ENCODE results near the gene TYROBP.
"Not testable (repeated sequence)": the region's sequence is repeated elsewhere in the genome, so short reads cannot be mapped to it uniquely, and the experiment has no call there.

The TYROBP gene

DNA sequence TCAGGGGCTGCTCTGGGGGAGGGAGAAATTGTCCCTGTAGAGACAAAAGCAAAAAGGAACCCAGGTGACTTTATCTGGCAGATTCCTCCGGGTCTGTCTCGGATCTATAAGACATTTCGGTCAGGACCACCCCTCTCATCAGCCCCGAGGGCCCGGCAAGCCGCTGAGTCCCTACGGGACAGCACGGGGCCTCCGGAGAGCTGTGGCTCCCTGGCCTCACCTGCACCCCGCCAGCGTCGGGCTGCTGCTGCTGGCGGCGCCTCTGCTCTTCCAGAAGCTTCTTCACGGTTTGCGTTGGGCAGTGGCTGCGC is 9.6 kb downstream of the TYROBP start:
- DNase-seq, result no peak

- DNase-seq, result no peak
These were observed 10.2 kb downstream of the TYROBP start for GRCh38 chr19:35897706-35898451.

- DNase-seq, result no peak
These were observed 11.5 kb downstream of the TYROBP start for GRCh38 chr19:35896643-35897040.

- no peak for DNase-seq
These were observed 12.0 kb downstream of the TYROBP start for GRCh38 chr19:35895911-35896642.

- DNase-seq, result no peak
These were observed 13.8 kb downstream of the TYROBP start for GRCh38 chr19:35894342-35894741.

DNA sequence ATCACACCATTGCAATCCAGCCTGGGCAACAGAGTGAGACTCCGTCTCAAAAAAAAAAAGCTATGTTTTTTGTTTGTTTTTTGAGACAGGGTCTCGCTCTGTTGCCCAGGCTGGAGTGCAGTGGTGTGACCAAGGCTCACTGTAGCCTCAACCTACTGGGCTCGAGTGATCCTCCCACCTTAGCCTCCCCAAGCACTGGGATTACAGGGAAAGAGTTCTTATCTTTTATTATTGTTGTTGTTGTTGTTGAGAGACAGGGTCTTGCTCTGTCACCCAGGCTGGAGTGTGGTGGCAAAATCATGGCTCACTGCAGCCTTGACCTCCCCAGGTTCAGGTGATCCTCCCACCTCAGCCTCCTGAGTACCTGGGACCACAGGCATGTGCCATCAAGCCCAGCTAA is 16.3 kb downstream of the TYROBP start:
- DNase-seq, result not testable (repeated sequence)

- no peak for DNase-seq
These were observed 17.9 kb downstream of the TYROBP start for GRCh38 chr19:35890113-35890650.

- no peak for DNase-seq
These were observed 18.6 kb downstream of the TYROBP start for GRCh38 chr19:35889370-35890112.

DNA sequence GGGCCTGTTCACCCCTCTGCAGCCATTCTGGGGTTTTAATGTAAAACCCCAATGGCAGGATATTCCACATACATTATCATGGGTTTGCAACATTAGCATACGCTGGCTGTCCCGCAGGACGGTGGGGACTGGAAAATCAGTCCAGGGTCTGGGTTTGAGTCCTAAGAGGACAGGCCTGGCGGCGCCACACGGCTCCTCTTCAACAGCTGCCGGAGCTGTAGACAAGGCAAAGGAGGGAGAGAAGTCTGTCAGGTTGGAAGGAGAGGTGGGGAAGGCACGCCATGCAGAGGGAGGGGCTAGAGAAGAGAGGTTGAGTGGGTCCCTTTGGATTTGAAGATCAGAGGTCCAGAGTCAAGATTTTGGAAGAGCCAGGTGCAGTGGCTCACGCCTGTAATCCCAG is 19.7 kb downstream of the TYROBP start:
- no peak for DNase-seq

DNA sequence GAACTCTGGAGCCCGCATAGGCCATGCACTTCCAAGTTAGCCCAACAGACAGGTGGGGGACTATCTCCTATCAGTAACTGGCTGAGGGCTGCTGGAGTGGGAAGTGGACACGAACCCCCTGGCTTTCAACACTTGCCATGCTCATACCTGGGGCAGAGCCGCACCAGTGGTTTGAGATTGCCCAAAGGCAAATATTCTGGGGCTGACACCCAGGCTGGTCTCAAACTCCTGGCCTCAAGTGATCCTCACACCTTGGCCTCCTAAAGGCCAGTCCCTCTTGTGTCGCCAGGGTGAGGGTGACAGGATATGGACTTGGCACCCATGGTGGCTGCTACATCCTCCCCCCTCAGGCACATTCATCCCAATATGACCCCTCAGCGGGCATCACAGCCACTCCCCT is 20.9 kb downstream of the TYROBP start:
- DNase-seq, result no peak

GRCh38 chr19:35885904-35886303 is 22.2 kb downstream of the TYROBP start:
- no peak for DNase-seq

GRCh38 chr19:35885225-35885738 is 22.8 kb downstream of the TYROBP start:
- DNase-seq, result no peak

- no peak for DNase-seq
These were observed 24.2 kb downstream of the TYROBP start for GRCh38 chr19:35883882-35884281.

- DNase-seq, result peak; percentile 81
These were observed 25.8 kb downstream of the TYROBP start for GRCh38 chr19:35882114-35882832.

DNA sequence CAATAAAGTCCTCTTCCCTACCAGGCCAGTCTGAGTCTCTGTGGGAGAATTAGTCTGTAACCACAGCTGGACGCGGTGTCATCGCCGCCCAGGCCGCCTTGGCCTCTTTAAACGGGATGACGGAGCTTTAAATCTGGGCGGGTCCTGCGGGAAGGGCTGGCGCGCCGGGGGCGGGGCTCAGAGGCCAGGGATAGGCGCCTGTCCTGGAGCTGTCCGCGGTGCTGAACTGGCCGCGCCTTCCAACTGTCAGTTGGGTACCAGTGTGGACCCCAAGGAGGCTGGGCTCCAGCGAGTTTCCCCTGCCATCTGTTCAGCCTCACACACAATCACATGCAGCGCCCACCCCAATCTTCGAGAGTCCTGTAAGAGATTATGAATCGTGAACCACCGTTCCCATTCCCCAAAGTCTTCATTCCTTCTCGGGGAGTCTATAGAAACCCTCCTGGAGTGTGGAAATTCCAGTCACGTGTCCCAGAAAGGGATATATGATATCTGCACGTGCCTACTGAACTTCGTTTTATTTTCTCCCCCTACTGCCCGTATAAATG is 28.3 kb downstream of the TYROBP start:
- DNase-seq, result peak; percentile 95

GRCh38 chr19:35879068-35879467 is 29.0 kb downstream of the TYROBP start:
- no peak for DNase-seq

DNA sequence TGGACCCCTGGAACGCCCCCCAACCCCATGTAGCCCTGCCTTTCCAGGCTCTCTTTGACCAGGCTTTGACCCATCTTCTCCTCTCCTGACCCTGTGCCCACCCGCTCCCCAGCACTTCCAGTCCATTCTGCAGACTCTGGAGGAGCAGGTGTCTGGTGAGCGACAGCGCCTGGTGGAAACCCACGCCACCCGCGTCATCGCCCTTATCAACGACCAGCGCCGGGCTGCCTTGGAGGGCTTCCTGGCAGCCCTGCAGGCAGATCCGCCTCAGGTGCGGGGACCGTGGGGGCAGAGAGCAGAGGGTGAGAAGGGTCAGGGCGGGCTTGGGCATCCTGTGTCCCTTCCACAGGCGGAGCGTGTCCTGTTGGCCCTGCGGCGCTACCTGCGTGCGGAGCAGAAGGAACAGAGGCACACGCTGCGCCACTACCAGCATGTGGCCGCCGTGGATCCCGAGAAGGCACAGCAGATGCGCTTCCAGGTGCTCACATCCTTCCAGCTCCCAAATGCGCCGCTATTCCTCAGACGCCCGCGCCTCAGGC is 33.6 kb downstream of the TYROBP start:
- no peak for DNase-seq

GRCh38 chr19:35872180-35872579 is 35.9 kb downstream of the TYROBP start:
- peak; percentile 22 for DNase-seq

DNA sequence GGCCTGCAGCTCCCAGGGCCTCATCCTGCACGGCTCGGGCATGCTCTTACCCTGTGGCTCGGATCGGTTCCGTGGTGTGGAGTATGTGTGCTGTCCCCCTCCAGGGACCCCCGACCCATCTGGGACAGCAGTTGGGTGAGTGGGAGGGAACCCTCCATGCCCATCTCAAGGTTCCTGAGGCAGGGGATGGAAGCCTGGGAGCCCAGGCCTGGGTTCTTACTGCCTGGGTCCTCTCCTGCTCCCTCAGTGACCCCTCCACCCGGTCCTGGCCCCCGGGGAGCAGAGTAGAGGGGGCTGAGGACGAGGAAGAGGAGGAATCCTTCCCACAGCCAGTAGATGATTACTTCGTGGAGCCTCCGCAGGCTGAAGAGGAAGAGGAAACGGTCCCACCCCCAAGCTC is 36.5 kb downstream of the TYROBP start:
- DNase-seq, result no peak

- no peak for DNase-seq
These were observed 37.3 kb downstream of the TYROBP start for GRCh38 chr19:35870798-35871197.

DNA sequence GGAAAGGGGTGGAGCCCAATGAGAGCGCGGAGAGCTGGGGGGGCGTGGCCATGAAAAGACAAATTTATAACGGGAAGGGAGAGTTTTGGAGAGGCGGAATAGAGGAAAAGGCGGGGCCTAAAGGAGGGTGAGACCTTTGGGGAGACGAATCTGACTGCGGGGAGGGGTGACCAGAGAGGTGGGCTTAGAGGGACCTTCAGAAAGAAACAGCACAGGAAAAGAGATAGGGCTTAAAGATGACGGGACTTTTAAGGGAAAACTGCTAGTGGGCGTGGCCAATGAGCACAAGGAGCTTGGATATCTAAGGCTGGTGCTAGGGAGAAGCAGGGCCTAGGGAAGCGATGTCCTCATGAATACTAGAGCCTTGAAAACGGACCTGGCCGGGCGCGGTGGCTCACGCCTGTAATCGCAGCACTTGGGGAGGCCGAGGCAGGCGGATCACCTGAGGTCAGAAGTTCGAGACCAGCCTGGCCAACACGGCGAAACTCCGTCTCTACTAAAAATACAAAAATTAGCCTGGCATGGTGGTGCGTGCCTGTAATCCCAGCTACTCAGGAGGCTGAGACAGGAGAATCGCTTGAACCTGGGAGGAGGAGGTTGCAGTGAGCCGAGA is 37.9 kb downstream of the TYROBP start:
- peak; percentile 89 for DNase-seq

Measured in hematopoietic multipotent progenitor cell treated with erythropoietin and hydrocortisone succinate and interleukin-3 and kit ligand, for 6 days (in vitro differentiated cells).